HepG2 (cell line): Measurements from ENCODE around the gene XKR7. TPM values are rescaled to one million over a fixed set of nuclear protein-coding genes. Genes with fewer than 3 reads are reported as not detected.

Source experiments
- BORCS8-MEF2B ChIP-seq: sonication (generic); formaldehyde crosslinking; IDR thresholded peaks from 2 replicates; pipeline ENCODE4 v1.8.0; 2022; ENCODE audit warnings: mild to moderate bottlenecking, missing genetic modification reagents
- DRAP1 ChIP-seq: IDR thresholded peaks from 2 replicates; pipeline ENCODE4 v1.6.1; 2016; ENCODE audit warnings: missing genetic modification reagents, missing compliant biosample characterization
- FOXO1 ChIP-seq: sonication (generic); formaldehyde crosslinking; IDR thresholded peaks from 2 replicates; pipeline ENCODE4 v1.4.0; 2020; ENCODE audit warnings: missing genetic modification reagents
- IRF2 ChIP-seq: IDR thresholded peaks from 2 replicates; pipeline ENCODE4 v1.6.1; 2018; ENCODE audit warnings: missing genetic modification reagents, missing compliant biosample characterization
- JUN ChIP-seq: sonication (generic); formaldehyde crosslinking; IDR thresholded peaks from 2 replicates; pipeline ENCODE4 v1.4.0; 2020; ENCODE audit warnings: mild to moderate bottlenecking, missing genetic modification reagents
- NR2F6 ChIP-seq, 2 experiments: IDR thresholded peaks; 2 replicates each; pipeline ENCODE4 v1.6.1; 2016; ENCODE audit warnings: antibody characterized with exemption in 1 of 2, mild to moderate bottlenecking in 1 of 2
- REPIN1 ChIP-seq: sonication (generic); formaldehyde crosslinking; IDR thresholded peaks from 2 replicates; pipeline ENCODE4 v1.8.0; 2022; ENCODE audit warnings: missing genetic modification reagents, low read depth, mild to moderate bottlenecking, borderline replicate concordance
- SAP130 ChIP-seq: IDR thresholded peaks from 2 replicates; pipeline ENCODE4 v1.6.1; 2016; ENCODE audit warnings: low read depth
- SMC3 ChIP-seq: IDR thresholded peaks from 2 replicates; pipeline ENCODE4 v1.6.1; 2011; ENCODE audit warnings: low read length, improper control_type of control experiment
- TAF1 ChIP-seq: sonication (generic); formaldehyde crosslinking; IDR thresholded peaks from 2 replicates; pipeline ENCODE4 v1.4.0; 2020; ENCODE audit warnings: missing genetic modification reagents
- TEAD3 ChIP-seq: optimal IDR thresholded peaks from 2 replicates; pipeline ENCODE3; 2016; ENCODE audit warnings: borderline replicate concordance
- ZKSCAN5 ChIP-seq: sonication (generic); formaldehyde crosslinking; IDR thresholded peaks from 2 replicates; pipeline ENCODE4 v1.5.1; 2020; ENCODE audit warnings: mild to moderate bottlenecking, missing genetic modification reagents
- ZMYM3 ChIP-seq: sonication (generic); formaldehyde crosslinking; IDR thresholded peaks from 2 replicates; pipeline ENCODE4 v1.5.1; 2020; ENCODE audit warnings: mild to moderate bottlenecking, missing genetic modification reagents
- ZNF232 ChIP-seq: sonication (generic); formaldehyde crosslinking; IDR thresholded peaks from 2 replicates; pipeline ENCODE4 v1.4.0; 2020; ENCODE audit warnings: missing genetic modification reagents, borderline replicate concordance
- polyA plus RNA-seq, 8 experiments: library from polyadenylated mRNA; depleted of rRNA in 3 of 8; stranded (reverse) in 7 of 8; unstranded in 1 of 8; fragments of >200 nt; fragmentation: Illumina TruSeq in 4 of 8; extraction: Trizol in 4 of 8; gene quantifications; 2 replicates each; pipeline versions ENCODE4 v1.2.1 to v1.2.3, GENCODE V29; 2011 to 2016; ENCODE audit warnings: low read depth in 4 of 8, missing spikeins in 1 of 8, mixed read lengths in 1 of 8; ENCODE audit not compliant: insufficient read depth in 1 of 8
- total RNA-seq, 5 experiments: library from RNA; depleted of rRNA; stranded (reverse); fragments of >200 nt; fragmentation: Illumina TruSeq; extraction: Trizol; gene quantifications; 2 replicates each; pipeline ENCODE4 v1.2.3, GENCODE V29; 2016; ENCODE audit warnings: low read depth in 1 of 5
- TF ChIP-seq, protein P1 (sequence below): sonication (generic); formaldehyde crosslinking; IDR thresholded peaks from 2 replicates; pipeline ENCODE4 v1.4.0; 2020; ENCODE audit warnings: missing genetic modification reagents
- TF ChIP-seq, protein P2 (sequence below): sonication (generic); formaldehyde crosslinking; IDR thresholded peaks from 2 replicates; pipeline ENCODE4 v1.8.0; 2022; ENCODE audit warnings: missing genetic modification reagents, mild to moderate bottlenecking, moderate library complexity, borderline replicate concordance
- TF ChIP-seq, protein P3 (sequence below): IDR thresholded peaks from 2 replicates; pipeline ENCODE4 v1.4.0; 2020; ENCODE audit warnings: mild to moderate bottlenecking, missing genetic modification reagents
- TF ChIP-seq, protein P4 (sequence below): sonication (generic); formaldehyde crosslinking; IDR thresholded peaks from 2 replicates; pipeline ENCODE4 v1.8.0; 2022; ENCODE audit warnings: missing genetic modification reagents, low read depth, mild to moderate bottlenecking, borderline replicate concordance

The XKR7 gene
- total and polyA plus RNA-seq, 2 of the 13 experiments (the other 11 are each of a cell fraction or from before 2014, with no cell fraction given), result not detected

DNA sequence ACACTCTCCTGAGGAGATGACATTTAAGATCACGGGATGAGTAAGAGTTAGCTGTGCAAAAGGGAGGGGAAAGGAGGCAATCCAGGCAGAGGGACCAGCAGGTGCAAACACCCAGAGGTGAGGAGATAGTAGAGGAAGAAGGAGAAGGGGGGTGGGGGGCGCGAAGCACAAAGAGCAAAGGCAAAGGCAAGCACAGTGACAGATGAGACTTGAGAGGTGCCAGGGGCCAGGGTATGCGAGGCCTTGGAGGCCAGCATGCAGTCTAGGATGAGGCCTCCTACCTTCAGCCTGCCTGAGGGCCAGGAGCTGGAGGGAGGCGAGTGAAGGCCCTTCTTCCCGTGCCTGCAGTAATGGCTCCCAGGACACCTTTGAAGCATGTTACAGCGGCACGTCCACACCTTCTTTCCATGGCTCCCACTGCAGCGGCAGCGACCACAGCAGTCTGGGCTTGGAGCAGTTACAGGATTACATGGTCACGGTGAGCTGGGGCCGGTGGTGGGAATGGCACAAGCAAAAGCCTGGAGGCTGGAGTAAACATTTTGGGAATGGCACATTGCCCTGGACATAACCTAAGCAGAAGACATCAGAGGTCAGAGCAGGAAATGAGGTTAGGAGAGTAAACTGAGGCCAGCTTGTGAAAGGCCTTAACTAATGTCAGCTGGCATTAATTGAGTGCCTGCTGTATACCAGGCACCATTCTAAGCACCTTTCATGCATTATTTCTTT lies 60.9 kb downstream of the XKR7 start (continued):
- TF ChIP-seq FOXO1 (CRISPR knock-in tag) (peak; percentile 51; the same call in 1 of the 2 replicates), ZMYM3 (CRISPR knock-in tag) (peak; percentile 94), ZNF232 (0 out of 2 replicates have a peak, but pooled peaks have one; percentile 67), ZKSCAN5 (CRISPR knock-in tag) (0 out of 2 replicates have a peak, but pooled peaks have one; percentile 53), JUN (CRISPR knock-in tag) (no peak), SMC3 (no peak), BORCS8-MEF2B (CRISPR knock-in tag) (peak; percentile 72), SAP130 (CRISPR knock-in tag) (peak; percentile 61), REPIN1 (CRISPR knock-in tag) (peak; percentile 52; the same call in 1 of the 2 replicates), NR2F6 (IDR thresholded peaks at IDR 0.05) (no peak), NR2F6 (CRISPR knock-in tag; IDR thresholded peaks at IDR 0.05) (peak; percentile 20; the same call in 1 of the 2 replicates), IRF2 (CRISPR knock-in tag) (peak; percentile 49; the same call in 1 of the 2 replicates), DRAP1 (CRISPR knock-in tag) (peak; percentile 68; the same call in 1 of the 2 replicates), TAF1 (CRISPR knock-in tag) (0 out of 2 replicates have a peak, but pooled peaks have one; percentile 33), TEAD3 (peak; percentile 85)
- TF ChIP-seq, protein P1, sequence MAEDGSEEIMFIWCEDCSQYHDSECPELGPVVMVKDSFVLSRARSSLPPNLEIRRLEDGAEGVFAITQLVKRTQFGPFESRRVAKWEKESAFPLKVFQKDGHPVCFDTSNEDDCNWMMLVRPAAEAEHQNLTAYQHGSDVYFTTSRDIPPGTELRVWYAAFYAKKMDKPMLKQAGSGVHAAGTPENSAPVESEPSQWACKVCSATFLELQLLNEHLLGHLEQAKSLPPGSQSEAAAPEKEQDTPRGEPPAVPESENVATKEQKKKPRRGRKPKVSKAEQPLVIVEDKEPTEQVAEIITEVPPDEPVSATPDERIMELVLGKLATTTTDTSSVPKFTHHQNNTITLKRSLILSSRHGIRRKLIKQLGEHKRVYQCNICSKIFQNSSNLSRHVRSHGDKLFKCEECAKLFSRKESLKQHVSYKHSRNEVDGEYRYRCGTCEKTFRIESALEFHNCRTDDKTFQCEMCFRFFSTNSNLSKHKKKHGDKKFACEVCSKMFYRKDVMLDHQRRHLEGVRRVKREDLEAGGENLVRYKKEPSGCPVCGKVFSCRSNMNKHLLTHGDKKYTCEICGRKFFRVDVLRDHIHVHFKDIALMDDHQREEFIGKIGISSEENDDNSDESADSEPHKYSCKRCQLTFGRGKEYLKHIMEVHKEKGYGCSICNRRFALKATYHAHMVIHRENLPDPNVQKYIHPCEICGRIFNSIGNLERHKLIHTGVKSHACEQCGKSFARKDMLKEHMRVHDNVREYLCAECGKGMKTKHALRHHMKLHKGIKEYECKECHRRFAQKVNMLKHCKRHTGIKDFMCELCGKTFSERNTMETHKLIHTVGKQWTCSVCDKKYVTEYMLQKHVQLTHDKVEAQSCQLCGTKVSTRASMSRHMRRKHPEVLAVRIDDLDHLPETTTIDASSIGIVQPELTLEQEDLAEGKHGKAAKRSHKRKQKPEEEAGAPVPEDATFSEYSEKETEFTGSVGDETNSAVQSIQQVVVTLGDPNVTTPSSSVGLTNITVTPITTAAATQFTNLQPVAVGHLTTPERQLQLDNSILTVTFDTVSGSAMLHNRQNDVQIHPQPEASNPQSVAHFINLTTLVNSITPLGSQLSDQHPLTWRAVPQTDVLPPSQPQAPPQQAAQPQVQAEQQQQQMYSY (CRISPR knock-in tag), result peak; percentile 100
- TF ChIP-seq, protein P2, sequence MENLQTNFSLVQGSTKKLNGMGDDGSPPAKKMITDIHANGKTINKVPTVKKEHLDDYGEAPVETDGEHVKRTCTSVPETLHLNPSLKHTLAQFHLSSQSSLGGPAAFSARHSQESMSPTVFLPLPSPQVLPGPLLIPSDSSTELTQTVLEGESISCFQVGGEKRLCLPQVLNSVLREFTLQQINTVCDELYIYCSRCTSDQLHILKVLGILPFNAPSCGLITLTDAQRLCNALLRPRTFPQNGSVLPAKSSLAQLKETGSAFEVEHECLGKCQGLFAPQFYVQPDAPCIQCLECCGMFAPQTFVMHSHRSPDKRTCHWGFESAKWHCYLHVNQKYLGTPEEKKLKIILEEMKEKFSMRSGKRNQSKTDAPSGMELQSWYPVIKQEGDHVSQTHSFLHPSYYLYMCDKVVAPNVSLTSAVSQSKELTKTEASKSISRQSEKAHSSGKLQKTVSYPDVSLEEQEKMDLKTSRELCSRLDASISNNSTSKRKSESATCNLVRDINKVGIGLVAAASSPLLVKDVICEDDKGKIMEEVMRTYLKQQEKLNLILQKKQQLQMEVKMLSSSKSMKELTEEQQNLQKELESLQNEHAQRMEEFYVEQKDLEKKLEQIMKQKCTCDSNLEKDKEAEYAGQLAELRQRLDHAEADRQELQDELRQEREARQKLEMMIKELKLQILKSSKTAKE, result no peak
- TF ChIP-seq, protein P3, sequence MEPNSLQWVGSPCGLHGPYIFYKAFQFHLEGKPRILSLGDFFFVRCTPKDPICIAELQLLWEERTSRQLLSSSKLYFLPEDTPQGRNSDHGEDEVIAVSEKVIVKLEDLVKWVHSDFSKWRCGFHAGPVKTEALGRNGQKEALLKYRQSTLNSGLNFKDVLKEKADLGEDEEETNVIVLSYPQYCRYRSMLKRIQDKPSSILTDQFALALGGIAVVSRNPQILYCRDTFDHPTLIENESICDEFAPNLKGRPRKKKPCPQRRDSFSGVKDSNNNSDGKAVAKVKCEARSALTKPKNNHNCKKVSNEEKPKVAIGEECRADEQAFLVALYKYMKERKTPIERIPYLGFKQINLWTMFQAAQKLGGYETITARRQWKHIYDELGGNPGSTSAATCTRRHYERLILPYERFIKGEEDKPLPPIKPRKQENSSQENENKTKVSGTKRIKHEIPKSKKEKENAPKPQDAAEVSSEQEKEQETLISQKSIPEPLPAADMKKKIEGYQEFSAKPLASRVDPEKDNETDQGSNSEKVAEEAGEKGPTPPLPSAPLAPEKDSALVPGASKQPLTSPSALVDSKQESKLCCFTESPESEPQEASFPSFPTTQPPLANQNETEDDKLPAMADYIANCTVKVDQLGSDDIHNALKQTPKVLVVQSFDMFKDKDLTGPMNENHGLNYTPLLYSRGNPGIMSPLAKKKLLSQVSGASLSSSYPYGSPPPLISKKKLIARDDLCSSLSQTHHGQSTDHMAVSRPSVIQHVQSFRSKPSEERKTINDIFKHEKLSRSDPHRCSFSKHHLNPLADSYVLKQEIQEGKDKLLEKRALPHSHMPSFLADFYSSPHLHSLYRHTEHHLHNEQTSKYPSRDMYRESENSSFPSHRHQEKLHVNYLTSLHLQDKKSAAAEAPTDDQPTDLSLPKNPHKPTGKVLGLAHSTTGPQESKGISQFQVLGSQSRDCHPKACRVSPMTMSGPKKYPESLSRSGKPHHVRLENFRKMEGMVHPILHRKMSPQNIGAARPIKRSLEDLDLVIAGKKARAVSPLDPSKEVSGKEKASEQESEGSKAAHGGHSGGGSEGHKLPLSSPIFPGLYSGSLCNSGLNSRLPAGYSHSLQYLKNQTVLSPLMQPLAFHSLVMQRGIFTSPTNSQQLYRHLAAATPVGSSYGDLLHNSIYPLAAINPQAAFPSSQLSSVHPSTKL (CRISPR knock-in tag), result peak; percentile 66
- TF ChIP-seq, protein P4, sequence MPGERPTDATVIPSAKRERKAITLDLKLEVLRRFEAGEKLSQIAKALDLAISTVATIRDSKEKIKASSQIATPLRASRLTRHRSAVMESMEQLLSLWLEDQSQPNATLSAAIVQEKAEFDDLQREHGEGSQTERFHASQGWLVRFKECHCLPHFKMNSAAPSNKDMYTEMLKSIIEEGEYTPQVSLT (CRISPR knock-in tag), result no peak
